ENCODE data around the gene TMEM163. TPM values are rescaled to one million over a fixed set of nuclear protein-coding genes. Genes with fewer than 3 reads are reported as not detected.

TMEM163 gene
- total and polyA plus RNA-seq, 9 donors, result 0.24 to 3.6 (median 1.5) TPM

- H3K4me1 ChIP-seq (ENCODE audit: insufficient read depth), result no peaks in the 10 kb centered on the region
- H3K36me3 ChIP-seq, result no peaks in the 10 kb centered on the region
- H3K9me3 ChIP-seq, result no peaks in the 10 kb centered on the region
- H3K4me3 ChIP-seq, result no peak overlapping the region
- intact Hi-C loops (cut with DNase I), result no loop called here
- TF ChIP-seq EP300 (IDR thresholded peaks at IDR 0.05), result no peak
- no peak for TF ChIP-seq POLR2A (IDR thresholded peaks at IDR 0.05)
- no peak for TF ChIP-seq CTCF (IDR thresholded peaks at IDR 0.05)
- no peaks in the 10 kb centered on the region for H3K27me3 ChIP-seq
- no peak overlapping the region for H3K27ac ChIP-seq
- 63 to 80% (median 63%) methylated on average over 4 of the region's 4 CpGs for WGBS, 3 donors
- no peak for DNase-seq
Observed at GRCh38 chr2:134537702-134538101, 181.1 kb downstream of the TMEM163 start.

- intact Hi-C loops (cut with DNase I), result no loop called here
- H3K27ac ChIP-seq, result no peak overlapping the region
Observed at GRCh38 chr2:134537121-134537520, 181.7 kb downstream of the TMEM163 start.

GRCh38 chr2:134536296-134536695 lies 182.5 kb downstream of the TMEM163 start:
- H3K36me3 ChIP-seq, result no peaks in the 10 kb centered on the region
- H3K9me3 ChIP-seq, result no peaks in the 10 kb centered on the region
- no peaks in the 10 kb centered on the region for H3K4me1 ChIP-seq (ENCODE audit: insufficient read depth)
- intact Hi-C loops (cut with DNase I), result no loop called here
- no peak overlapping the region for H3K4me3 ChIP-seq
- H3K27ac ChIP-seq, result no peak overlapping the region
- 71 to 79% (median 76%) methylated on average over 8 of the region's 8 CpGs for WGBS, 3 donors
- TF ChIP-seq CTCF (IDR thresholded peaks at IDR 0.05) (no peak), EP300 (IDR thresholded peaks at IDR 0.05) (no peak), POLR2A (IDR thresholded peaks at IDR 0.05) (no peak)
- H3K27me3 ChIP-seq, result no peaks in the 10 kb centered on the region
- DNase-seq, result no peak

More at GRCh38 chr2:134537121-134537520, 181.7 kb downstream of the TMEM163 start:
- no peaks in the 10 kb centered on the region for H3K4me1 ChIP-seq (ENCODE audit: insufficient read depth)
- 87 to 93% (median 92%) methylated on average over 2 of the region's 2 CpGs for WGBS, 3 donors
- H3K4me3 ChIP-seq, result no peak overlapping the region
- DNase-seq, result no peak
- no peaks in the 10 kb centered on the region for H3K27me3 ChIP-seq
- TF ChIP-seq CTCF (IDR thresholded peaks at IDR 0.05) (no peak), EP300 (IDR thresholded peaks at IDR 0.05) (no peak)
- no peaks in the 10 kb centered on the region for H3K9me3 ChIP-seq
- no peaks in the 10 kb centered on the region for H3K36me3 ChIP-seq

GRCh38 chr2:134532537-134532936 lies 186.3 kb downstream of the TMEM163 start:
- WGBS, 3 donors, result 81 to 92% (median 86%) methylated on average over 1 of the region's 1 CpG
- no peak for DNase-seq
- H3K4me1 ChIP-seq (ENCODE audit: insufficient read depth), result no peaks in the 10 kb centered on the region
- H3K4me3 ChIP-seq, result no peak overlapping the region
- no peaks in the 10 kb centered on the region for H3K9me3 ChIP-seq
- H3K27ac ChIP-seq, result no peak overlapping the region
- H3K27me3 ChIP-seq, result no peaks in the 10 kb centered on the region
- TF ChIP-seq CTCF (IDR thresholded peaks at IDR 0.05), result no peak
- TF ChIP-seq POLR2A (IDR thresholded peaks at IDR 0.05), result no peak
- no peak for TF ChIP-seq EP300 (IDR thresholded peaks at IDR 0.05)
- H3K36me3 ChIP-seq, result no peaks in the 10 kb centered on the region
- intact Hi-C loops (cut with DNase I), result no loop called here

- Histone ChIP-seq H3K36me3 (no peaks in the 10 kb centered on the region), H3K27ac (no peak overlapping the region), H3K4me1 (ENCODE audit: insufficient read depth) (no peaks in the 10 kb centered on the region), H3K27me3 (no peaks in the 10 kb centered on the region), H3K4me3 (no peak overlapping the region), H3K9me3 (no peaks in the 10 kb centered on the region)
- intact Hi-C loops (cut with DNase I), result no loop called here
- WGBS, 3 donors, result 33 to 45% (median 43%) methylated on average over 6 of the region's 6 CpGs
- TF ChIP-seq EP300 (IDR thresholded peaks at IDR 0.05), result no peak
- TF ChIP-seq POLR2A (IDR thresholded peaks at IDR 0.05), result no peak
- TF ChIP-seq CTCF (IDR thresholded peaks at IDR 0.05), result no peak
- DNase-seq, result no peak
Observed at GRCh38 chr2:134527381-134527780, 191.4 kb downstream of the TMEM163 start.
